HepG2 (cell line): Measurements from ENCODE around the gene KIFC1. TPM values are rescaled to one million over a fixed set of nuclear protein-coding genes. Genes with fewer than 3 reads are reported as not detected.
A peak's percentile ranks its signal among the peaks of the same experiment; 100 is the strongest.

Source experiments
- ARID4A ChIP-seq: sonication (generic); formaldehyde crosslinking; IDR thresholded peaks from 2 replicates; pipeline ENCODE4 v1.5.0; 2020; ENCODE audit warnings: mild to moderate bottlenecking, missing genetic modification reagents, borderline replicate concordance
- ATF6 ChIP-seq: sonication (generic); formaldehyde crosslinking; conservative IDR thresholded peaks from 2 replicates; pipeline ENCODE4 v1.4.0; 2020; ENCODE audit warnings: missing genetic modification reagents
- HDAC1 ChIP-seq: sonication (generic); formaldehyde crosslinking; IDR thresholded peaks from 2 replicates; pipeline ENCODE4 v1.5.1; 2020; ENCODE audit warnings: mild to moderate bottlenecking, missing genetic modification reagents
- RAD21 ChIP-seq: fragments of 450-650 bp; formaldehyde crosslinking; IDR thresholded peaks from 2 replicates; pipeline ENCODE4 v1.5.0; 2020; ENCODE audit warnings: mild to moderate bottlenecking
- SOX13 ChIP-seq, 3 experiments: fragments of 450-650 bp in 1 of 3; sonication (generic) in 1 of 3; formaldehyde crosslinking in 1 of 3; IDR thresholded peaks in 2 of 3; conservative IDR thresholded peaks in 1 of 3; 2 replicates each; pipeline versions ENCODE4 v1.5.0 to v1.6.1; 2016 to 2020; ENCODE audit warnings: antibody characterized with exemption in 1 of 3, mild to moderate bottlenecking in 1 of 3, missing compliant biosample characterization in 1 of 3, missing genetic modification reagents in 1 of 3, moderate library complexity in 1 of 3
- TIGD3 ChIP-seq: sonication (generic); formaldehyde crosslinking; IDR thresholded peaks from 2 replicates; pipeline ENCODE4 v1.5.1; 2020; ENCODE audit warnings: mild to moderate bottlenecking, missing genetic modification reagents, borderline replicate concordance
- TMF1 ChIP-seq: sonication (generic); formaldehyde crosslinking; IDR thresholded peaks from 2 replicates; pipeline ENCODE4 v1.8.1; 2022; ENCODE audit warnings: low read depth, missing genetic modification reagents
- ZNF564 ChIP-seq: sonication (generic); formaldehyde crosslinking; IDR thresholded peaks from 2 replicates; pipeline ENCODE4 v1.8.1; 2023; ENCODE audit warnings: mild to moderate bottlenecking, missing genetic modification reagents
- ZNF589 ChIP-seq: sonication (generic); formaldehyde crosslinking; conservative IDR thresholded peaks from 2 replicates; pipeline ENCODE4 v1.8.0; 2022; ENCODE audit warnings: mild to moderate bottlenecking, moderate library complexity, missing genetic modification reagents
- ZNF768 ChIP-seq: sonication (generic); formaldehyde crosslinking; IDR thresholded peaks from 2 replicates; pipeline ENCODE4 v1.4.0; 2020; ENCODE audit warnings: missing genetic modification reagents
- ZNF775 ChIP-seq: sonication (generic); formaldehyde crosslinking; IDR thresholded peaks from 2 replicates; pipeline ENCODE4 v1.4.0; 2020; ENCODE audit warnings: missing genetic modification reagents, mild to moderate bottlenecking, moderate library complexity, borderline replicate concordance
- ZNF792 ChIP-seq: IDR thresholded peaks from 2 replicates; pipeline ENCODE4 v1.6.1; 2016
- ZNF850 ChIP-seq: sonication (generic); formaldehyde crosslinking; conservative IDR thresholded peaks from 2 replicates; pipeline ENCODE4 v1.9.0; 2021; ENCODE audit warnings: mild to moderate bottlenecking, missing genetic modification reagents
- polyA plus RNA-seq, 8 experiments: library from polyadenylated mRNA; depleted of rRNA in 3 of 8; stranded (reverse) in 7 of 8; unstranded in 1 of 8; fragments of >200 nt; fragmentation: Illumina TruSeq in 4 of 8; extraction: Trizol in 4 of 8; gene quantifications; 2 replicates each; pipeline versions ENCODE4 v1.2.1 to v1.2.3, GENCODE V29; 2011 to 2016; ENCODE audit warnings: low read depth in 4 of 8, missing spikeins in 1 of 8, mixed read lengths in 1 of 8; ENCODE audit not compliant: insufficient read depth in 1 of 8
- total RNA-seq, 5 experiments: library from RNA; depleted of rRNA; stranded (reverse); fragments of >200 nt; fragmentation: Illumina TruSeq; extraction: Trizol; gene quantifications; 2 replicates each; pipeline ENCODE4 v1.2.3, GENCODE V29; 2016; ENCODE audit warnings: low read depth in 1 of 5
- TF ChIP-seq, protein P1 (sequence below), 2 experiments: sonication (generic) in 1 of 2; formaldehyde crosslinking in 1 of 2; IDR thresholded peaks; 2 replicates each; pipeline versions ENCODE4 v1.4.0 to v1.6.1; 2016 to 2020; ENCODE audit warnings: borderline replicate concordance in 1 of 2, low read depth in 1 of 2, mild to moderate bottlenecking in 1 of 2, missing genetic modification reagents in 1 of 2

The KIFC1 gene
- total and polyA plus RNA-seq, 2 of the 13 experiments (the other 11 are each of a cell fraction or from before 2014, with no cell fraction given), result 25.0 to 45.5 TPM

DNA sequence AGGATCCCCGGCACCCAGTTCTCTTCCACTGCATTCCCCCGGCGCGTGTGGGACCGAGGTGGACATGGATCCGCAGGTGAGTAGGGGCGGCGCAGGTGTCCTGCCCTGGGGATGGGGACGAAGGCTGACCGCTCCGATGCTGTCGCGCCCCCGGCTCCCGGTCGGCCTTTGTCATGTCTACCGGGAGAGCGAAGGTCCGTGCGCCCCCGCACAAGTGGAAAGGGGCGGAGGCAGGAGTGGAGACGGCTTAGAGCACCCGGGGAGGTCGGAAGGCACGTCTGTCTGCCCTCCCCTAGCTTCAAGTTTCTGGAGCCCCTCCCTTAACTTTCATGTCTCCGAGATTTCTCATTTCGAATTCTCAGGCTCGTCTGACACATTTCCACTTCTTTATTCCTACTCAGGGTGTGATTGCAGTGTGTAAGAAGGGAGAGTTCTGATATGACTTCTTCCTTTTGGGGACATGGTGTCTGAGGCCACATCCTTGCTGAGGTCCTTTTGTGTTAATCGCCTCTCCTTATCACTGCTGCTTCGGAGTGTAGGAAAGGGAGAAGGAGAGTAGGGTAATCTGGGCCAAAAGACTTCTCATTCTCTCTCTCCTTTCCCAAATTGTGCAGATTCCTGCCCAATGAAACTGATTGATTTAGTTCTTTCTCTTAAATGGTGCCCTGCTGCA, 435 bp downstream of the KIFC1 start (continued):
- TF ChIP-seq, protein P1, sequence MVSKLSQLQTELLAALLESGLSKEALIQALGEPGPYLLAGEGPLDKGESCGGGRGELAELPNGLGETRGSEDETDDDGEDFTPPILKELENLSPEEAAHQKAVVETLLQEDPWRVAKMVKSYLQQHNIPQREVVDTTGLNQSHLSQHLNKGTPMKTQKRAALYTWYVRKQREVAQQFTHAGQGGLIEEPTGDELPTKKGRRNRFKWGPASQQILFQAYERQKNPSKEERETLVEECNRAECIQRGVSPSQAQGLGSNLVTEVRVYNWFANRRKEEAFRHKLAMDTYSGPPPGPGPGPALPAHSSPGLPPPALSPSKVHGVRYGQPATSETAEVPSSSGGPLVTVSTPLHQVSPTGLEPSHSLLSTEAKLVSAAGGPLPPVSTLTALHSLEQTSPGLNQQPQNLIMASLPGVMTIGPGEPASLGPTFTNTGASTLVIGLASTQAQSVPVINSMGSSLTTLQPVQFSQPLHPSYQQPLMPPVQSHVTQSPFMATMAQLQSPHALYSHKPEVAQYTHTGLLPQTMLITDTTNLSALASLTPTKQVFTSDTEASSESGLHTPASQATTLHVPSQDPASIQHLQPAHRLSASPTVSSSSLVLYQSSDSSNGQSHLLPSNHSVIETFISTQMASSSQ (IDR thresholded peaks at IDR 0.05; ENCODE audit: low read depth), result no peak
- TF ChIP-seq, protein P1 (CRISPR knock-in tag; IDR thresholded peaks at IDR 0.05; ENCODE audit: borderline replicate concordance), result 0 out of 2 replicates have a peak, but pooled peaks have one; percentile 8
- TF ChIP-seq ZNF850 (no peak), SOX13 (IDR thresholded peaks at IDR 0.05) (no peak), SOX13 (CRISPR knock-in tag; conservative IDR thresholded peaks at IDR 0.05 in 1 of 2, IDR thresholded peaks at IDR 0.05 in 1 of 2) (0 out of 4 replicates have a peak, but pooled peaks of 1 of the 2 experiments have one; percentile 3), TIGD3 (CRISPR knock-in tag) (0 out of 2 replicates have a peak, but pooled peaks have one; percentile 84), ZNF775 (0 out of 2 replicates have a peak, but pooled peaks have one; percentile 76), HDAC1 (CRISPR knock-in tag) (0 out of 2 replicates have a peak, but pooled peaks have one; percentile 58), ZNF792 (0 out of 2 replicates have a peak, but pooled peaks have one; percentile 21), ARID4A (CRISPR knock-in tag) (peak; percentile 74), TMF1 (CRISPR knock-in tag) (peak; percentile 21; the same call in 1 of the 2 replicates), ATF6 (CRISPR knock-in tag) (0 out of 2 replicates have a peak, but pooled peaks have one; percentile 16), ZNF589 (no peak), RAD21 (peak; percentile 35; the same call in 1 of the 2 replicates), ZNF564 (CRISPR knock-in tag) (0 out of 2 replicates have a peak, but pooled peaks have one; percentile 0), ZNF768 (CRISPR knock-in tag) (peak; percentile 33; the same call in 1 of the 2 replicates)
